Mesodermal cell (in vitro differentiated cells): ENCODE data around the gene PLEKHG4B. TPM values are rescaled to one million over a fixed set of nuclear protein-coding genes. Genes with fewer than 3 reads are reported as not detected.
"Not testable (repeated sequence)": the region's sequence is repeated elsewhere in the genome, so short reads cannot be mapped to it uniquely, and the experiment has no call there.

Experiments
- H3K27ac ChIP-seq: 2 replicates; pipeline ENCODE4 v1.7.0; 2013; ENCODE audit warnings: mild to moderate bottlenecking, low read depth, low read length, moderate library complexity; ENCODE audit not compliant: severe bottlenecking
- H3K36me3 ChIP-seq: 2 replicates; pipeline ENCODE4 v1.7.1; 2013; ENCODE audit warnings: mild to moderate bottlenecking, low read length, moderate library complexity; ENCODE audit not compliant: control insufficient read depth, insufficient read depth
- H3K4me1 ChIP-seq: one replicate; pipeline ENCODE4 v1.7.1; 2013; ENCODE audit warnings: mild to moderate bottlenecking, low read length; ENCODE audit not compliant: insufficient read depth, control insufficient read depth, poor library complexity, severe bottlenecking
- H3K4me3 ChIP-seq: 2 replicates; pipeline ENCODE4 v1.7.0; 2013; ENCODE audit warnings: low read length, control low read depth, mild to moderate bottlenecking; ENCODE audit not compliant: insufficient read depth, poor library complexity, severe bottlenecking; ENCODE audit errors: extremely low read depth
- H3K9me3 ChIP-seq: 2 replicates; pipeline ENCODE4 v1.7.1; 2013; ENCODE audit warnings: mild to moderate bottlenecking, low read length, moderate library complexity; ENCODE audit not compliant: control insufficient read depth
- WGBS, 2 experiments: methylation state at CpG; one replicate each; pipeline ENCODE4 v1.1.5; 2013; ENCODE audit warnings: missing lambda C conversion rate in 2 of 2; ENCODE audit not compliant: insufficient coverage in 2 of 2; 5-methylcytosine and 5-hydroxymethylcytosine counted together
- polyA plus RNA-seq, 2 experiments: library from polyadenylated mRNA; stranded (reverse); fragments of 50-300 nt; gene quantifications; one replicate each; pipeline ENCODE4 v1.2.3, GENCODE V29; 2013

Gene PLEKHG4B
- polyA plus RNA-seq (2013, experiment 1 of 2): 7.3 TPM
- polyA plus RNA-seq (2013, experiment 2 of 2): 7.8 TPM

- Histone ChIP-seq H3K4me3 (peak within 1 kb of the TSS; percentile 37), H3K36me3 (peaks cover 7% of the 10 kb centered on the region), H3K27ac (no peak within 1 kb of the TSS), H3K9me3 (no peaks in the 10 kb centered on the region), H3K4me1 (no peaks in the 10 kb centered on the region)
- 18 to 23% methylated on average over 30 to 48 of the region's 57 CpGs for WGBS, 2 experiments
Observed at GRCh38 chr5:91556-92263, at the start of gene PLEKHG4B. Gene PLEKHG4B (plus strand): TSS chr5:92168. CDS start chr5:92232, 64 bp downstream.

GRCh38 chr5:42250-42649, 49.7 kb upstream of the PLEKHG4B start:
- Histone ChIP-seq H3K4me3 (no peak overlapping the region), H3K36me3 (no peaks in the 10 kb centered on the region), H3K9me3 (no peaks in the 10 kb centered on the region), H3K4me1 (no peaks in the 10 kb centered on the region), H3K27ac (no peak overlapping the region)
- WGBS, 2 experiments: 17 to 24% methylated on average over 5 of the region's 6 CpGs

GRCh38 chr5:48192-48591, 43.8 kb upstream of the PLEKHG4B start:
- Histone ChIP-seq H3K36me3 (no peaks in the 10 kb centered on the region), H3K9me3 (no peaks in the 10 kb centered on the region), H3K4me3 (no peak overlapping the region), H3K4me1 (no peaks in the 10 kb centered on the region), H3K27ac (no peak overlapping the region)
- WGBS, 2 experiments: 53 to 57% methylated on average over 2 of the region's 2 CpGs

- not testable (repeated sequence) for H3K9me3 ChIP-seq, H3K4me3 ChIP-seq, H3K27ac ChIP-seq, H3K36me3 ChIP-seq, H3K4me1 ChIP-seq
- WGBS, 2 experiments: 90% methylated on average over 3 of the region's 5 CpGs; no CpG with 5 or more reads in 1 of the 2 experiments
Observed at GRCh38 chr5:49530-49929, 42.4 kb upstream of the PLEKHG4B start.

GRCh38 chr5:49953-50544, 41.9 kb upstream of the PLEKHG4B start:
- Histone ChIP-seq H3K9me3 (no peaks in the 10 kb centered on the region), H3K36me3 (no peaks in the 10 kb centered on the region), H3K27ac (no peak overlapping the region), H3K4me3 (no peak overlapping the region), H3K4me1 (no peaks in the 10 kb centered on the region)
- 84 to 91% methylated on average over 7 to 8 of the region's 8 CpGs for WGBS, 2 experiments

- WGBS, 2 experiments: 84 to 86% methylated on average over 51 to 58 of the region's 60 CpGs
- no peak overlapping the region for H3K27ac ChIP-seq
- H3K4me3 ChIP-seq: no peak overlapping the region
- no peaks in the 10 kb centered on the region for H3K36me3 ChIP-seq
- H3K9me3 ChIP-seq: no peaks in the 10 kb centered on the region
- no peaks in the 10 kb centered on the region for H3K4me1 ChIP-seq
Observed at GRCh38 chr5:50724-51499, 41.1 kb upstream of the PLEKHG4B start.

GRCh38 chr5:51500-51823, 40.5 kb upstream of the PLEKHG4B start:
- Histone ChIP-seq H3K4me1 (no peaks in the 10 kb centered on the region), H3K27ac (no peak overlapping the region), H3K4me3 (no peak overlapping the region), H3K36me3 (no peaks in the 10 kb centered on the region), H3K9me3 (no peaks in the 10 kb centered on the region)
- WGBS, 2 experiments: 88 to 91% methylated on average over 22 to 23 of the region's 24 CpGs

- H3K27ac ChIP-seq: no peak overlapping the region
- H3K9me3 ChIP-seq: no peaks in the 10 kb centered on the region
- no peaks in the 10 kb centered on the region for H3K36me3 ChIP-seq
- 0 to 1% methylated on average over 39 to 46 of the region's 84 CpGs for WGBS, 2 experiments
- H3K4me1 ChIP-seq: no peaks in the 10 kb centered on the region
- H3K4me3 ChIP-seq: peak overlapping the region; percentile 51
Observed at GRCh38 chr5:53381-54174, 38.4 kb upstream of the PLEKHG4B start.

- WGBS, 2 experiments: 42 to 44% methylated on average over 8 of the region's 20 CpGs
- no peaks in the 10 kb centered on the region for H3K36me3 ChIP-seq
Observed at GRCh38 chr5:54175-54730, 37.7 kb upstream of the PLEKHG4B start.

GRCh38 chr5:54876-55569, 36.9 kb upstream of the PLEKHG4B start:
- WGBS, 2 experiments: 89 to 92% methylated on average over 21 to 27 of the region's 28 CpGs
- Histone ChIP-seq H3K36me3 (no peaks in the 10 kb centered on the region), H3K4me1 (no peaks in the 10 kb centered on the region), H3K4me3 (no peak overlapping the region), H3K9me3 (no peaks in the 10 kb centered on the region), H3K27ac (no peak overlapping the region)

More at GRCh38 chr5:54175-54730, 37.7 kb upstream of the PLEKHG4B start:
- Histone ChIP-seq H3K9me3 (no peaks in the 10 kb centered on the region), H3K4me3 (peak overlapping the region; percentile 51), H3K27ac (no peak overlapping the region), H3K4me1 (no peaks in the 10 kb centered on the region)
